ENCODE results near the gene TACC2.

TACC2 gene

DNA sequence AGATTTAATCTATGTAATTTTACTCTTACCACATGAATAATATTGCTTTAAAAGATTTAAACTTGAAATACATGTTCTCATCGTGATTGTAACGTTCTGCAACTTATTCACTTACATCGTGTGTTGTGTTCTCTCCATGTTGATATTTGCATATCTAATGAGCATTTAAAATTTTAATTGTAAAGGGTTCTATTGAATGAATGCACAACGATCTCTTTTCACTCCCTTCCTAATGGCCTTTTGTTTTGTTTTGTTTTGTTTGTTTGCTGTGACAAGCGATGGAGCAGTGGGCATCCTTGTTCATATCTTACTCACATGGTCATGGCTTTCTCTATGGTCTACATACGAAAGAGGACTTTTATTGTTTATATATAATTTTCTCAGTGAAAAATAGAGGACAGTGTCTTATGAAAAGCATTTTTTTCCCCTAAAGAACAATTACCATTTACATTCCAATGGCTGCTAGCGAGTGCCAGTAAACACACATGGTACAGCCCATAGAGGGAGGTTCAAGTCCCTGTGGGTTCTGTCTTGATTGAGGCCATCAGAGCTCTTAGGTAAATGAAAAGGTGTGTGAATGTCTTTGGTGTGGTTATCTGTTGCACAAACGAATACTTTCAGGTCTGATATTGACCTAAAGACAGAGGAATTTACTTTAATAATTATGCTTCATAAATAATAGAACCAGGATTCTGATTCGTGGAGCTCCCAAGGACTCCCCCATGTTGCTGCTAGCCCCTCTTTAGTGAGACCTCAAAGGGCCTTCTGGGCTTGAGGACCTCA is 314.5 kb downstream of the TACC2 start:
- no peak for DNase-seq

Data from NCI-H748 treated with DMSO at 0.1 percent for 48 hours (cell line).